CD4-positive, CD25-positive, alpha-beta regulatory T cell (primary cell): ENCODE measurements around the gene FPR1. TPM values are rescaled to one million over a fixed set of nuclear protein-coding genes. Genes with fewer than 3 reads are reported as not detected.

Experiments used
- ATAC-seq, 2 donors: fragments of 150-1000 bp; cut with Tn5 transposase; one replicate each; pipeline ENCODE4 v1.10.0; 2021; ENCODE audit warnings: low read depth in 2 of 2, moderate number of reproducible peaks in 2 of 2, moderate library complexity in 1 of 2
- DNase-seq, 3 donors: peaks; one replicate each; pipeline versions ENCODE4 v3.0.0 to v3.0.0-alpha.2; 2012 to 2022; ENCODE audit warnings: mixed read lengths in 1 of 3
- H3K27ac ChIP-seq: one replicate; pipeline ENCODE4 v1.7.0; 2013; ENCODE audit warnings: mild to moderate bottlenecking, low read length; ENCODE audit not compliant: insufficient read depth, poor library complexity, severe bottlenecking
- H3K27me3 ChIP-seq: one replicate; pipeline ENCODE4 v1.7.0; 2013; ENCODE audit warnings: low read length; ENCODE audit not compliant: control insufficient read depth, insufficient read depth
- H3K36me3 ChIP-seq: one replicate; pipeline ENCODE4 v1.7.0; 2013; ENCODE audit warnings: mild to moderate bottlenecking, low read length, moderate library complexity; ENCODE audit not compliant: control insufficient read depth, insufficient read depth
- H3K4me1 ChIP-seq: 2 replicates; pipeline ENCODE4 v1.7.0; 2013; ENCODE audit warnings: mild to moderate bottlenecking, low read length; ENCODE audit not compliant: insufficient read depth, control insufficient read depth, poor library complexity, severe bottlenecking
- H3K4me3 ChIP-seq: one replicate; pipeline ENCODE4 v1.7.0; 2013; ENCODE audit warnings: low read depth, mild to moderate bottlenecking, low read length, moderate library complexity
- H3K9me3 ChIP-seq, 2 experiments: 1 replicate in 1 of 2; 2 replicates in 1 of 2; pipeline ENCODE4 v1.7.0; 2013; ENCODE audit warnings: low read length in 2 of 2, mild to moderate bottlenecking in 1 of 2, moderate library complexity in 1 of 2; ENCODE audit not compliant: control insufficient read depth in 2 of 2
- H3K27ac Mint-ChIP-seq, 3 donors: one replicate each; pipeline ENCODE4 v1.8.0; 2020 to 2022; ENCODE audit warnings: mild to moderate bottlenecking in 3 of 3, mixed read lengths in 3 of 3, moderate library complexity in 2 of 3
- H3K27me3 Mint-ChIP-seq: one replicate; pipeline ENCODE4 v1.8.0; 2022; ENCODE audit warnings: mild to moderate bottlenecking, mixed read lengths
- H3K36me3 Mint-ChIP-seq: one replicate; pipeline ENCODE4 v1.8.0; 2020; ENCODE audit warnings: mixed read lengths
- H3K4me1 Mint-ChIP-seq, 4 donors: one replicate each; pipeline ENCODE4 v1.8.0; 2020 to 2022; ENCODE audit warnings: mixed read lengths in 4 of 4, mild to moderate bottlenecking in 1 of 4
- H3K4me3 Mint-ChIP-seq, 4 donors: one replicate each; pipeline ENCODE4 v1.8.0; 2020 to 2022; ENCODE audit warnings: mild to moderate bottlenecking in 4 of 4, mixed read lengths in 4 of 4, moderate library complexity in 3 of 4
- H3K9me3 Mint-ChIP-seq, 7 donors: one replicate each; pipeline ENCODE4 v1.8.0; 2020 to 2022; ENCODE audit warnings: mixed read lengths in 7 of 7, mild to moderate bottlenecking in 3 of 7, moderate library complexity in 2 of 7
- polyA plus RNA-seq, 4 donors: library from polyadenylated mRNA; unstranded; fragments of 300-500 nt; fragmentation: Illumina TruSeq; gene quantifications; one replicate each; pipeline ENCODE4 v1.2.3, GENCODE V29; 2021
- total RNA-seq: library from RNA; stranded (reverse); gene quantifications from one replicate; pipeline ENCODE4 v1.2.3, GENCODE V29; 2022

FPR1 gene
- total and polyA plus RNA-seq, 5 donors from 2014 or later = 0.26 to 1.1 TPM; not detected in 3

DNA sequence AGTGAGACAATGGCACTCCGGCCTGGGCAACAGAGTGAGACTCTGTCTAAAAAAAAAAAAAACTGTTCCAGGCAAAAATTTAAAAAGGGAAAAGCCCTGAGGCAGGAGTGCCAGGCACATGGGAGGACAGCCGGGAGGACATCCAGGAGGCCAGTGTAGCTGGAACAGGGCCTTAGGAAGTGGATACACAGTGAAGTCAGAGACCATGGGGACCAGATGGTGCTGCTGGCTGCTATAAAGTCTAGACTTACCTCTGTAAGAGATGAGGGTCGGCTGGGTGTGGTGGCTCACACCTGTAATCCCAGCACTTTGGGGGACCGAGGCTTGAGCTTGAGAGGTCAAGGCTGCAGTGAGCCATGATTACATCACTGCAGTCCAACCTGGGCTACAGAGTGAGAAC, 42.9 kb downstream of the FPR1 start:
- Histone ChIP-seq H3K27me3 (no peaks in the 10 kb centered on the region), H3K27ac (no peak overlapping the region), H3K9me3 (no peaks in the 10 kb centered on the region), H3K4me1 (peaks cover 11% of the 10 kb centered on the region), H3K36me3 (no peaks in the 10 kb centered on the region), H3K4me3 (no peak overlapping the region)
- ATAC-seq (no peak), DNase-seq (no peak)
- Mint-ChIP-seq H3K4me3 (no peak overlapping the region), H3K27ac (no peak overlapping the region), H3K27me3 (peaks cover 6% of the 10 kb centered on the region), H3K9me3 (peaks cover 0 to 5% (median 0%) of the 10 kb centered on the region in 7 donors), H3K4me1 (peaks cover 5 to 22% (median 18%) of the 10 kb centered on the region in 4 donors), H3K36me3 (peaks cover 29% of the 10 kb centered on the region)

DNA sequence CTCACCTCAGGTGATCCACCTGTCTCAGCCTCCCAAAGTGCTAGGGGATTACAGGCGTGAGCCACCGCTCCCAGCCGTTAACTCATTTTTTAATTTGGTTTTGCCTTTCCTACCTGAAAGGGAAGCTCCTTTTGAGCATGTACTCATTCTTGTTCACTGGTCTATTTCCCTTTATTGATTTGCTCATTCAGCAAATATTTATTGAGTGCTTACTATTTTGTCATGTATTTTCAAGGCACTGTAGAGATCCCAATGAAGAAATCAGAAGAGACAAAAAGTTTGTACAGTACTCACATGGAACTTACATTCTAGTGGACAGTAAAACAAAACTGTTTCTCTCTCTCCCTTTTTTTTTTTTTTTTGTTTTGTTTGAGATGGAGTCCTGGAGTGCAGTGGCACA, 44.8 kb downstream of the FPR1 start:
- Mint-ChIP-seq H3K36me3 (peaks cover 24% of the 10 kb centered on the region), H3K4me1 (peaks cover 5 to 37% (median 25%) of the 10 kb centered on the region in 4 donors), H3K27ac (no peak overlapping the region), H3K9me3 (peaks cover 0 to 3% (median 0%) of the 10 kb centered on the region in 7 donors), H3K4me3 (peak overlapping the region in 2 of 4 donors; percentile 61 to 67), H3K27me3 (peaks cover 8% of the 10 kb centered on the region)
- ATAC-seq (no peak), DNase-seq (no peak)
- Histone ChIP-seq H3K27ac (no peak overlapping the region), H3K36me3 (no peaks in the 10 kb centered on the region), H3K27me3 (no peaks in the 10 kb centered on the region), H3K4me1 (peaks cover 28% of the 10 kb centered on the region), H3K4me3 (no peak overlapping the region), H3K9me3 (no peaks in the 10 kb centered on the region)

DNA sequence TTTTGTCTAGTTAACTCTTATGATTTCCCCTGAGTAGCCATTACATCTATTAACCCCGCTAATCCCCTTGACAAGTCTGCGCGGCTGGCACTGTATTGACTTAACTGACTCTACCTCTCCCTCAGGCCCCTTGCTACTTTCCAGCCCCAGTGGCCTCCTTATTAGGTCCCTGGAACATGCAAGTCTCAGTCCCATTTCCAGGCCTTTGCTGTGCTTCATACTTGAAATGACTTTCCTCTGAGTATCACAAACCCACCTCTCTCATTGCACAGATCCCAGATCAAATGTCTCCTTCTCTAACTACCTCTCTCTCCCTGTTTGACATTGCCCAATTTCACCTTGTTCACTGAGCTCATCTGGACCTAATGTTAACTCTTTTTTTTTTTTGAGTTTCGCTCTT, 45.4 kb downstream of the FPR1 start:
- Histone ChIP-seq H3K36me3 (no peaks in the 10 kb centered on the region), H3K4me3 (no peak overlapping the region), H3K9me3 (no peaks in the 10 kb centered on the region), H3K27me3 (no peaks in the 10 kb centered on the region), H3K27ac (no peak overlapping the region), H3K4me1 (peaks cover 28% of the 10 kb centered on the region)
- ATAC-seq = no peak
- H3K27ac Mint-ChIP-seq = peak overlapping the region in 2 of 3 donors; percentile 63 to 64
- no peak for DNase-seq
- peaks cover 0 to 4% (median 0%) of the 10 kb centered on the region in 7 donors for H3K9me3 Mint-ChIP-seq
- peaks cover 5 to 40% (median 25%) of the 10 kb centered on the region in 4 donors for H3K4me1 Mint-ChIP-seq
- H3K4me3 Mint-ChIP-seq = peak overlapping the region; percentile 58 to 76 (median 68)
- peaks cover 8% of the 10 kb centered on the region for H3K27me3 Mint-ChIP-seq
- H3K36me3 Mint-ChIP-seq = peaks cover 24% of the 10 kb centered on the region

DNA sequence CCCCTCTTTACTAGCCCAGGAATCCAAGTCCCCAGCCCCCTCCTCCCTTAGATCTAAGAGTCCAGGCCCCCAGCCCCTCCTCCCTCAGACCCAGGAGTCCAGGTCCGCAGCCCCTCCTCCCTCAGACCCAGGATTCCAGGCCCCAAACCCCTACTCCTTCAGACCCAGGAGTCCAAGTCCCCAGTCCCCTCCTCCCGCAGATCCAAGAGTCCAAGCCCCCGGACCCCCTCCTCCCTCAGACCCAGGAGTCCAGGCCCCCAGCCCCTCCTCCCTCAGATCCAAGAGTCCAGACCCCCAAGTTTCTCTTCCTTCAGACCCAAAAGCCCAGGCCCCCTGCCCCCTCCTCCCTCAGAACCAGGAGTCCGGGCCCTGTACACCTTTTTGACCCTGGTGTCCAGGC, 47.1 kb downstream of the FPR1 start:
- Histone ChIP-seq H3K4me1 (peaks cover 28% of the 10 kb centered on the region), H3K9me3 (no peaks in the 10 kb centered on the region), H3K4me3 (peak overlapping the region; percentile 75), H3K36me3 (no peaks in the 10 kb centered on the region), H3K27me3 (no peaks in the 10 kb centered on the region), H3K27ac (peak overlapping the region; percentile 81)
- peak overlapping the region; percentile 83 to 91 (median 90) for H3K27ac Mint-ChIP-seq
- H3K9me3 Mint-ChIP-seq = peaks cover 0 to 5% (median 0%) of the 10 kb centered on the region in 7 donors
- H3K4me3 Mint-ChIP-seq = peak overlapping the region; percentile 88 to 97 (median 92)
- H3K27me3 Mint-ChIP-seq = peaks cover 11% of the 10 kb centered on the region
- peaks cover 5 to 42% (median 20%) of the 10 kb centered on the region in 4 donors for H3K4me1 Mint-ChIP-seq
- ATAC-seq (no peak), DNase-seq (no peak)
- H3K36me3 Mint-ChIP-seq = peaks cover 21% of the 10 kb centered on the region

GRCh38 chr19:51703575-51704515, 47.8 kb downstream of the FPR1 start:
- Mint-ChIP-seq H3K4me3 (peak overlapping the region; percentile 88 to 97 (median 92)), H3K4me1 (peaks cover 5 to 42% (median 20%) of the 10 kb centered on the region in 4 donors), H3K9me3 (peaks cover 0 to 5% (median 0%) of the 10 kb centered on the region in 7 donors), H3K27ac (peak overlapping the region; percentile 83 to 91 (median 90)), H3K27me3 (peaks cover 11% of the 10 kb centered on the region), H3K36me3 (peaks cover 21% of the 10 kb centered on the region)
- Histone ChIP-seq H3K27ac (peak overlapping the region; percentile 81), H3K9me3 (no peaks in the 10 kb centered on the region), H3K4me3 (peak overlapping the region; percentile 75), H3K27me3 (no peaks in the 10 kb centered on the region), H3K4me1 (peaks cover 28% of the 10 kb centered on the region), H3K36me3 (no peaks in the 10 kb centered on the region)
- ATAC-seq (peak; percentile 94 to 95), DNase-seq (peak; percentile 91 to 97 (median 95))

DNA sequence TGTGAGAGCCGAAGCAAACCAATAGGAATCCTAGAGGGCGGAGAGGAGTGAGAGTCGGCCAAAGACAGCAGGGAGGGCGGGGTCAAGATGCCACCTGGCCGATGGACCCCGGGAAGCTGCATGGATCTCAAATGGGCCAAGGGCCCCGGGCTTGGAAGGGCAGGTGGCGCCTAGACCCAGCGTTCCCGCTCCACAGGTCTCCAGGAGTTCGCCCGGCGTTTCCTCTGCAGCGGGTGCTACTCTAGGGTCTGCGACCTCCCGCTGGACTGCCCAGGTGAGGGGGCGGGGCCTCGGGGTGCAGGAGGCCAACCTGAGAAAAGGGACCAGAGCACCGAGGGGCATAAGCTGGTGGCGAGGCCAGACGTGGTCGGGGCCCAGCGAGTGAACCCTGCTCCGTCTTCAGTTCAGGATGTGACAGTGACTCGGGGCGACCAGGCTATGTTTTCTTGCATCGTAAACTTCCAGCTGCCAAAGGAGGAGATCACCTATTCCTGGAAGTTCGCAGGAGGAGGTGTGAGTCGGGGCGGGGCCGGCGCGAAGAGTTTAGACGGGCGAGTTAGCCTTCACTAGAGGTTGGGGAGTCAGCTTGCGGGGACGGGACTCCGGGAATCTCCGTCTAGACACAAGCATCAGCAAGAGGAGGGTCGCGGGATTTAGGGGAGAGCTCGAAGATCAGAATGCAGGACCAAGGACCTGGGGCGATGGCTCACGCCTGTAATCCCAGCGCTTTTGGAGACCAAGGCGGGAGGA, 48.7 kb downstream of the FPR1 start:
- H3K4me1 Mint-ChIP-seq = peaks cover 1 to 42% (median 20%) of the 10 kb centered on the region in 4 donors
- H3K27ac ChIP-seq = no peak overlapping the region
- DNase-seq (no peak), ATAC-seq (no peak)
- no peaks in the 10 kb centered on the region for H3K9me3 ChIP-seq
- H3K4me3 Mint-ChIP-seq = peak overlapping the region; percentile 88 to 97 (median 92)
- peak overlapping the region; percentile 90 to 92 (median 91) for H3K27ac Mint-ChIP-seq
- peaks cover 0 to 5% (median 0%) of the 10 kb centered on the region in 7 donors for H3K9me3 Mint-ChIP-seq
- peaks cover 28% of the 10 kb centered on the region for H3K4me1 ChIP-seq
- H3K27me3 ChIP-seq = no peaks in the 10 kb centered on the region
- H3K36me3 Mint-ChIP-seq = peaks cover 21% of the 10 kb centered on the region
- peak overlapping the region; percentile 44 for H3K4me3 ChIP-seq
- H3K27me3 Mint-ChIP-seq = peaks cover 11% of the 10 kb centered on the region
- H3K36me3 ChIP-seq = no peaks in the 10 kb centered on the region

DNA sequence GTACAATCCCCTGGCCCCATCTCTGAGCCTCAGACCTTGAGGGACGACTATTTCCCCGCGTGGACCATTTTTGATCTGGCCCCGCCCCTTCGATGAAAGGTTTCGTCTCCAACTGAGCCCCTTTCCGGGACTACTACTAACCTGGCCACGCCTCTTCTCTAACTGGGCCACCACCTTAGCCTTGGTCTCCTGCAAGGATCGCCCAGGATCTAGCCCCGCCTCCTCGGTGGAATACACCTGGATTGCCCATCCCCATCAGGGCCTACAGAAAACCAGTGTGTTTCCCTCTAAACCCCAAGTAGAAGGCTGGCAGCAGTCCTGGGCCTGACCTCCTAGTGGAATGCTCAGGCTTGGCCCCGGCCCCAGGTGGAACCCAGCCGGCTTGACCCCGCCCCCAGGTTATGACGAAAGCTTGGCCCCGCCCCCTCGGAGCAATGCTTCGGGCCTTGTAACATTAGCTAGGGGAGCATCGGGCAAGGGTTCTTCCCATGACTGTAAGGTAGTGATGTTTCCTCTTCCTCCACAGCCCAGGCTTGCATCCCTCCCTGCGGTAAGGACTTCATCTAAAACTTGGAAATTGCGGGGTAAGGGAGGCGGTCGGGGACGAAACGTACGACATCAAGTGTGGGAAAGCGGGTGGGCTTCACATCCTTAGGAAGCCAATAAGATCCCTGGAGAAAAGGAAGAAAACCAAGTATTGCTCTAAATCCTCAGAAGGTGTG, 49.4 kb downstream of the FPR1 start:
- peaks cover 18% of the 10 kb centered on the region for H3K36me3 Mint-ChIP-seq
- peak overlapping the region; percentile 86 to 92 (median 90) for H3K4me3 Mint-ChIP-seq
- no peaks in the 10 kb centered on the region for H3K36me3 ChIP-seq
- peaks cover 11% of the 10 kb centered on the region for H3K27me3 Mint-ChIP-seq
- H3K27me3 ChIP-seq = no peaks in the 10 kb centered on the region
- peak in 1 of 3 donors; percentile 18 for DNase-seq
- H3K4me1 Mint-ChIP-seq = peaks cover 0 to 42% (median 20%) of the 10 kb centered on the region in 4 donors
- no peak overlapping the region for H3K4me3 ChIP-seq
- peaks cover 28% of the 10 kb centered on the region for H3K4me1 ChIP-seq
- H3K27ac ChIP-seq = no peak overlapping the region
- H3K9me3 Mint-ChIP-seq = peaks cover 0 to 5% (median 0%) of the 10 kb centered on the region in 7 donors
- peak overlapping the region in 1 of 3 donors; percentile 90 for H3K27ac Mint-ChIP-seq
- no peak for ATAC-seq
- H3K9me3 ChIP-seq = no peaks in the 10 kb centered on the region
